Activated T-cell treated with anti-CD3 and anti-CD28 coated beads, Interleukin-2, amount 50 U/mL, for 4 hours (primary cell): Measurements from ENCODE around the gene FAM181A. TPM values are rescaled to one million over a fixed set of nuclear protein-coding genes. Genes with fewer than 3 reads are reported as not detected.

Source experiments
- ATAC-seq, 2 donors: fragments of 200-7000 bp; cut with Tn5 transposase; one replicate each; pipeline ENCODE4 v1.10.0; 2021
- DNase-seq: peaks from one replicate; pipeline ENCODE4 v3.0.0-alpha.2; 2020
- H3K27me3 Mint-ChIP-seq: one replicate; pipeline ENCODE4 v1.8.0; 2021; ENCODE audit warnings: low read depth, mixed read lengths
- H3K36me3 Mint-ChIP-seq: one replicate; pipeline ENCODE4 v1.8.0; 2022; ENCODE audit warnings: mixed read lengths; ENCODE audit not compliant: insufficient read depth
- H3K4me1 Mint-ChIP-seq: one replicate; pipeline ENCODE4 v1.8.0; 2021; ENCODE audit warnings: low read depth, mixed read lengths
- H3K4me3 Mint-ChIP-seq: one replicate; pipeline ENCODE4 v1.8.0; 2021; ENCODE audit warnings: mild to moderate bottlenecking, moderate library complexity, mixed read lengths
- H3K9me3 Mint-ChIP-seq: one replicate; pipeline ENCODE4 v1.8.0; 2021; ENCODE audit warnings: mixed read lengths
- total RNA-seq, 3 donors: library from RNA; stranded (reverse); gene quantifications; one replicate each; pipeline ENCODE4 v1.2.1, GENCODE V29; 2021

The FAM181A gene
- total RNA-seq, 3 donors from 2014 or later: not detected

- no peaks in the 10 kb centered on the region for H3K36me3 Mint-ChIP-seq
- no peak overlapping the region for H3K4me3 Mint-ChIP-seq
- peaks cover 13% of the 10 kb centered on the region for H3K9me3 Mint-ChIP-seq
- H3K4me1 Mint-ChIP-seq: no peaks in the 10 kb centered on the region
- peaks cover 8% of the 10 kb centered on the region for H3K27me3 Mint-ChIP-seq
- DNase-seq (no peak), ATAC-seq (no peak)
These were observed 12.0 kb upstream of the FAM181A start for GRCh38 chr14:93915070-93915705.

GRCh38 chr14:93915800-93916199, 11.3 kb upstream of the FAM181A start:
- Mint-ChIP-seq H3K4me3 (no peak overlapping the region), H3K4me1 (no peaks in the 10 kb centered on the region), H3K36me3 (no peaks in the 10 kb centered on the region), H3K27me3 (peaks cover 8% of the 10 kb centered on the region), H3K9me3 (peaks cover 13% of the 10 kb centered on the region)
- DNase-seq: no peak
- no peak for ATAC-seq

GRCh38 chr14:93916498-93916897, 10.6 kb upstream of the FAM181A start:
- Mint-ChIP-seq H3K27me3 (peaks cover 8% of the 10 kb centered on the region), H3K9me3 (peaks cover 13% of the 10 kb centered on the region), H3K4me3 (no peak overlapping the region), H3K4me1 (no peaks in the 10 kb centered on the region), H3K36me3 (no peaks in the 10 kb centered on the region)
- ATAC-seq (no peak), DNase-seq (no peak)

- Mint-ChIP-seq H3K9me3 (peaks cover 13% of the 10 kb centered on the region), H3K27me3 (peaks cover 8% of the 10 kb centered on the region), H3K4me3 (no peak overlapping the region), H3K4me1 (no peaks in the 10 kb centered on the region), H3K36me3 (no peaks in the 10 kb centered on the region)
- no peak for ATAC-seq
- no peak for DNase-seq
These were observed 10.0 kb upstream of the FAM181A start for GRCh38 chr14:93917141-93917540.

GRCh38 chr14:93921001-93921806, 5.9 kb upstream of the FAM181A start:
- ATAC-seq: no peak
- Mint-ChIP-seq H3K36me3 (no peaks in the 10 kb centered on the region), H3K4me3 (no peak overlapping the region), H3K9me3 (peaks cover 4% of the 10 kb centered on the region), H3K4me1 (no peaks in the 10 kb centered on the region), H3K27me3 (peaks cover 8% of the 10 kb centered on the region)
- no peak for DNase-seq

- Mint-ChIP-seq H3K4me1 (no peaks in the 10 kb centered on the region), H3K36me3 (no peaks in the 10 kb centered on the region), H3K27me3 (no peaks in the 10 kb centered on the region), H3K4me3 (no peak overlapping the region), H3K9me3 (peaks cover 4% of the 10 kb centered on the region)
- ATAC-seq (no peak), DNase-seq (no peak)
These were observed 3.5 kb upstream of the FAM181A start for GRCh38 chr14:93923626-93924025.

GRCh38 chr14:93924592-93925355, 2.4 kb upstream of the FAM181A start:
- Mint-ChIP-seq H3K36me3 (no peaks in the 10 kb centered on the region), H3K9me3 (peaks cover under 1% of the 10 kb centered on the region), H3K27me3 (no peaks in the 10 kb centered on the region), H3K4me1 (no peaks in the 10 kb centered on the region), H3K4me3 (no peak overlapping the region)
- no peak for ATAC-seq
- DNase-seq: no peak

GRCh38 chr14:93925374-93925895, 1.7 kb upstream of the FAM181A start:
- H3K36me3 Mint-ChIP-seq: no peaks in the 10 kb centered on the region
- H3K4me1 Mint-ChIP-seq: no peaks in the 10 kb centered on the region
- no peak overlapping the region for H3K4me3 Mint-ChIP-seq
- no peak for DNase-seq
- H3K27me3 Mint-ChIP-seq: no peaks in the 10 kb centered on the region
- ATAC-seq: no peak
- no peaks in the 10 kb centered on the region for H3K9me3 Mint-ChIP-seq

- no peaks in the 10 kb centered on the region for H3K9me3 Mint-ChIP-seq
- ATAC-seq (no peak), DNase-seq (no peak)
- H3K4me3 Mint-ChIP-seq: no peak overlapping the region
- H3K4me1 Mint-ChIP-seq: no peaks in the 10 kb centered on the region
- H3K36me3 Mint-ChIP-seq: no peaks in the 10 kb centered on the region
- no peaks in the 10 kb centered on the region for H3K27me3 Mint-ChIP-seq
These were observed 785 bp upstream of the FAM181A start for GRCh38 chr14:93926245-93926872.

GRCh38 chr14:93927800-93928145, 629 bp downstream of the FAM181A start:
- no peak overlapping the region for H3K4me3 Mint-ChIP-seq
- H3K27me3 Mint-ChIP-seq: no peaks in the 10 kb centered on the region
- H3K9me3 Mint-ChIP-seq: no peaks in the 10 kb centered on the region
- ATAC-seq (no peak), DNase-seq (no peak)
- no peaks in the 10 kb centered on the region for H3K36me3 Mint-ChIP-seq
- H3K4me1 Mint-ChIP-seq: no peaks in the 10 kb centered on the region

GRCh38 chr14:93928184-93929047, 1.3 kb downstream of the FAM181A start:
- Mint-ChIP-seq H3K4me1 (no peaks in the 10 kb centered on the region), H3K4me3 (no peak overlapping the region), H3K27me3 (no peaks in the 10 kb centered on the region), H3K9me3 (no peaks in the 10 kb centered on the region), H3K36me3 (no peaks in the 10 kb centered on the region)
- ATAC-seq (no peak), DNase-seq (no peak)

GRCh38 chr14:93929048-93929535, 1.9 kb downstream of the FAM181A start:
- ATAC-seq: no peak
- Mint-ChIP-seq H3K36me3 (no peaks in the 10 kb centered on the region), H3K4me1 (no peaks in the 10 kb centered on the region), H3K4me3 (no peak overlapping the region), H3K9me3 (no peaks in the 10 kb centered on the region), H3K27me3 (no peaks in the 10 kb centered on the region)
- no peak for DNase-seq

GRCh38 chr14:93929657-93930056, 2.5 kb downstream of the FAM181A start:
- Mint-ChIP-seq H3K9me3 (no peaks in the 10 kb centered on the region), H3K36me3 (no peaks in the 10 kb centered on the region), H3K27me3 (no peaks in the 10 kb centered on the region), H3K4me3 (no peak overlapping the region), H3K4me1 (no peaks in the 10 kb centered on the region)
- DNase-seq: no peak
- no peak for ATAC-seq
